GM19463 (cell line): ENCODE data around the gene C4A.
"Not testable (repeated sequence)": the region's sequence is repeated elsewhere in the genome, so short reads cannot be mapped to it uniquely, and the experiment has no call there.

Experiments
- ATAC-seq: cut with Tn5 transposase; IDR thresholded peaks from one replicate; pipeline ENCODE4 v1.9.1; 2021; ENCODE audit warnings: mild to moderate bottlenecking, moderate library complexity; ENCODE audit not compliant: unreplicated experiment

Gene C4A

GRCh38 chr6:32047539-32047854 lies 65.6 kb downstream of the C4A start:
- ATAC-seq, result no peak

- no peak for ATAC-seq
Measured at GRCh38 chr6:32047855-32048766, 66.3 kb downstream of the C4A start.

- ATAC-seq, result not testable (repeated sequence)
Measured at GRCh38 chr6:32049149-32049548, 67.3 kb downstream of the C4A start.

GRCh38 chr6:32049736-32050135 lies 67.9 kb downstream of the C4A start:
- not testable (repeated sequence) for ATAC-seq

GRCh38 chr6:32050562-32050961 lies 68.7 kb downstream of the C4A start:
- ATAC-seq, result no peak
